Endothelial cell (in vitro differentiated cells): ENCODE results near the gene FGD2. TPM values are rescaled to one million over a fixed set of nuclear protein-coding genes. Genes with fewer than 3 reads are reported as not detected.
"Not testable (repeated sequence)": the region's sequence is repeated elsewhere in the genome, so short reads cannot be mapped to it uniquely, and the experiment has no call there.

Source experiments
- DNase-seq: peaks from one replicate; pipeline ENCODE4 v3.0.0; 2021; ENCODE audit warnings: low spot score
- H3K27ac Mint-ChIP-seq: one replicate; pipeline ENCODE4 v1.8.0; 2021; ENCODE audit warnings: mixed read lengths, inconsistent platforms; ENCODE audit not compliant: unreplicated experiment
- H3K27me3 Mint-ChIP-seq: one replicate; pipeline ENCODE4 v1.8.0; 2021; ENCODE audit warnings: mild to moderate bottlenecking, moderate library complexity, mixed read lengths, inconsistent platforms; ENCODE audit not compliant: unreplicated experiment
- H3K36me3 Mint-ChIP-seq: one replicate; pipeline ENCODE4 v1.8.0; 2021; ENCODE audit warnings: mild to moderate bottlenecking, low read depth, mixed read lengths, inconsistent platforms; ENCODE audit not compliant: unreplicated experiment
- H3K4me1 Mint-ChIP-seq: one replicate; pipeline ENCODE4 v1.8.0; 2021; ENCODE audit warnings: mild to moderate bottlenecking, mixed read lengths, inconsistent platforms; ENCODE audit not compliant: unreplicated experiment
- H3K4me3 Mint-ChIP-seq: one replicate; pipeline ENCODE4 v1.8.0; 2021; ENCODE audit warnings: mild to moderate bottlenecking, mixed read lengths, inconsistent platforms; ENCODE audit not compliant: unreplicated experiment
- H3K9me3 Mint-ChIP-seq: one replicate; pipeline ENCODE4 v1.8.0; 2021; ENCODE audit warnings: mixed read lengths, inconsistent platforms; ENCODE audit not compliant: unreplicated experiment
- total RNA-seq: library from RNA; stranded (reverse); fragmentation: NEBNext Ultra II Directional; extraction: Animal tissue kit (Norgen Biotek cat#: 25700); gene quantifications from one replicate; pipeline ENCODE4 v1.2.1, GENCODE V29; 2021; ENCODE audit not compliant: unreplicated experiment
- TF ChIP-seq, protein P1 (sequence below): fragments of 200-600 bp; sonication (generic); IDR thresholded peaks from one replicate; pipeline ENCODE4 v1.5.0; 2021; ENCODE audit warnings: antibody characterized with exemption; ENCODE audit not compliant: unreplicated experiment

Gene FGD2
- total RNA-seq, 1 donor from 2014 or later, result 0.10 TPM

DNA sequence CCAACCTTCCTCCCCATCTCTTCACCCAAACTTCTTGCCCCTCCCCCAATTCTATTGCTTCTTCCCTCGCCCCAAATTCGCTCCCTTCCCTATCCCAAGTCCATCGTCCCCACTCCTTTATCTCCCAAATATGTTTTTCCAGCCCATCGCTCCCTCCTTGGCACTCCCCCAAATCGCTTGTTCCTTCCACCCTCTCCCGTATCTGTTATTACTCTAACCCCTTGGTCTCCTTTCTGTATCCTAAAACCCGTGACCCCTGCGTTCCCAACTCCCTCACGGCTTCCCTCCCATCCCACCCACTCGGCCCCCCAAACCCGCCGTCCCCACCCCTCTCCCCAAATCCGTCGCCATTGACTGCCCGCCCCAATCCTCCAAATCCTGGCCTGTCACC is 20.0 kb upstream of the FGD2 start:
- H3K27me3 Mint-ChIP-seq, result peaks cover 14% of the 10 kb centered on the region
- TF ChIP-seq, protein P1, sequence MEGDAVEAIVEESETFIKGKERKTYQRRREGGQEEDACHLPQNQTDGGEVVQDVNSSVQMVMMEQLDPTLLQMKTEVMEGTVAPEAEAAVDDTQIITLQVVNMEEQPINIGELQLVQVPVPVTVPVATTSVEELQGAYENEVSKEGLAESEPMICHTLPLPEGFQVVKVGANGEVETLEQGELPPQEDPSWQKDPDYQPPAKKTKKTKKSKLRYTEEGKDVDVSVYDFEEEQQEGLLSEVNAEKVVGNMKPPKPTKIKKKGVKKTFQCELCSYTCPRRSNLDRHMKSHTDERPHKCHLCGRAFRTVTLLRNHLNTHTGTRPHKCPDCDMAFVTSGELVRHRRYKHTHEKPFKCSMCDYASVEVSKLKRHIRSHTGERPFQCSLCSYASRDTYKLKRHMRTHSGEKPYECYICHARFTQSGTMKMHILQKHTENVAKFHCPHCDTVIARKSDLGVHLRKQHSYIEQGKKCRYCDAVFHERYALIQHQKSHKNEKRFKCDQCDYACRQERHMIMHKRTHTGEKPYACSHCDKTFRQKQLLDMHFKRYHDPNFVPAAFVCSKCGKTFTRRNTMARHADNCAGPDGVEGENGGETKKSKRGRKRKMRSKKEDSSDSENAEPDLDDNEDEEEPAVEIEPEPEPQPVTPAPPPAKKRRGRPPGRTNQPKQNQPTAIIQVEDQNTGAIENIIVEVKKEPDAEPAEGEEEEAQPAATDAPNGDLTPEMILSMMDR, result no peak
- no peak for DNase-seq
- H3K4me3 Mint-ChIP-seq, result no peak overlapping the region
- no peak overlapping the region for H3K27ac Mint-ChIP-seq
- H3K36me3 Mint-ChIP-seq, result peaks cover 16% of the 10 kb centered on the region
- peaks cover 34% of the 10 kb centered on the region for H3K4me1 Mint-ChIP-seq
- no peaks in the 10 kb centered on the region for H3K9me3 Mint-ChIP-seq

DNA sequence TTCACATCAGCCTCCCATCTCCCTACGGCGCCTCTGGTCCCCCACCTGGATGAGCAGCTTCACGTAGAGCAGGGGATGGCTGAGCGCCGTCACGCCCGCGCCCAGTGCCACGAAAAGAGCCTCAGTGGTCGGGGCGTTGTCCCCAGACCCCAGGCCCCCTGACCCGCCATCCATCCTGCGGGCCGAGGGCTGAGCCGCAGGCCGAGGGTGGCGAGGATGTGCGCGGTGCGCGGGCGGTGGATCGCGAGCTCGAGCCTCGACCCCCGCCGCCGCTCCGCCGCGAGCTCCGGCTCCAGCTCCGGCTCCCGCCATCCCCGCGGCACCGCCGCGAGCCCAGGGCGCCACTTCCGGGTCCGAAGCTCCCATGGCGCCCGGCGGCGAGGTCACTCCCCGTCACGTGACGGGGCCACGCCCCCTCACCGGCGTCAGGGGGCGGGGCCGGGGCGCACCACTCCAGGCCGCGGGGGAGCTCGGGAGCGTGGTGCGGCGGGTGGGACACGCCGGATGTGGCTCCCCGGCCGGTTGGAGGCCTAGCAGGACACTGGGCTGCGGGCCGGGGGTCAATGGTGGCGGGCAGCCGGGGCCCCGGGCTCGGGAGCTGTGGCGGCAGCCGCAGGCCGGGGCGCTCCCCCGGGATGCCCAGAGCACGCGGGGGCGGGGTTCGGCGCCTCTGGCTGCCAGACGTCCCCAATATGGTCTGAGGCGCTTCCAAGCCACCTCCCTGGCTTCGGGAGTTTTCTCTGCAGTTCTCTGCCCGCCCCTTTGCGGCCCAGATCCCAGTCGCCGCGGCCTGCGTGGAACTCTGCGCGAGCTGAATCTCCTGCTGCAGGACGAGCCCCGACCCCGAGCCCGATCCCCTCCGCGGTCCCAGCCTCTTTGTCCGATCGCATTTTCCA is 19.4 kb upstream of the FGD2 start, which contains the start of gene MTCH1:
Gene MTCH1, minus strand, starts transcription at position 389 of the 896 bp plus-strand sequence. Its CDS starts 23 bp downstream, at position 366.
- peak; percentile 92 for DNase-seq
- TF ChIP-seq, protein P1, result no peak
- peak within 1 kb of the TSS; percentile 96 for H3K27ac Mint-ChIP-seq
- no peaks in the 10 kb centered on the region for H3K9me3 Mint-ChIP-seq
- peaks cover 31% of the 10 kb centered on the region for H3K4me1 Mint-ChIP-seq
- H3K4me3 Mint-ChIP-seq, result peak within 1 kb of the TSS; percentile 99
- peaks cover 14% of the 10 kb centered on the region for H3K27me3 Mint-ChIP-seq
- peaks cover 14% of the 10 kb centered on the region for H3K36me3 Mint-ChIP-seq

DNA sequence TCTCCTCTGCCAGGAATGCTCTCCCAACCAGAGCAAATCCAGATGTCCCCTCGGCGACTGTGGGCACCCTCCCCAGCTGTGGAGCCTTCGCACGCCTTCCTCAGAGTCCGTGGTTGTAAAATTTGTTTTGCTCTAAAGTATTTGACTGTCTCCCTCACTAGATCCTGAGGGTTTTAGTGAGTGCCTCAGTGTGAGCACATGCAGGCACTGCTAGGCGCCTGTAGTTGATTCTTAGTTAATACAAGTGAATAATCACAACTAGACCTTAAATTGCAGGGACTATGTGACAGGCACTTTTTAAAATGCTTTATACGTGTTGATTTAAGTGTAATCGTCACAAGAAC is 18.8 kb upstream of the FGD2 start:
- H3K9me3 Mint-ChIP-seq, result no peaks in the 10 kb centered on the region
- H3K36me3 Mint-ChIP-seq, result peaks cover 12% of the 10 kb centered on the region
- peaks cover 27% of the 10 kb centered on the region for H3K4me1 Mint-ChIP-seq
- no peak for DNase-seq
- peak overlapping the region; percentile 99 for H3K4me3 Mint-ChIP-seq
- H3K27ac Mint-ChIP-seq, result peak overlapping the region; percentile 96
- TF ChIP-seq, protein P1, result no peak
- peaks cover 13% of the 10 kb centered on the region for H3K27me3 Mint-ChIP-seq

DNA sequence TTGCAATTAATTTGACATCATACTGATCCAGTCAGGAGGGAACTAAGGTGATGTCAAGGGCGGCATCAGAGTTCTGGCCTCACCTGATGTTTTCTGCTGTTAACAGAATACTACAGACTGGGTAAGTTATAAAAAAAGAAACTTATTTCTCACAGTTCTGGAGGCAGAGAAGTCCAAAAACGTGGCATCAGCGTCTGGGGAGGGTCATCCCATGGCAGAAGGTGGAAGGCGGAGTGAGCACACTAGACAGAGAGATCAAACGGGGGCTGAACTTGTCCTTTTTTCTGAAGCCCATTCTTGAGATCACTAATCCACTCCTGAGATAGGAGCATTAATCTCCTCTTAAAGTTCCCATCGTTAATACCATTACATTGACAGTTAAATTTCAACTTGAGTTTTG is 16.2 kb upstream of the FGD2 start:
- no peak overlapping the region for H3K4me3 Mint-ChIP-seq
- no peak for DNase-seq
- H3K4me1 Mint-ChIP-seq, result peaks cover 22% of the 10 kb centered on the region
- H3K9me3 Mint-ChIP-seq, result no peaks in the 10 kb centered on the region
- H3K27ac Mint-ChIP-seq, result no peak overlapping the region
- TF ChIP-seq, protein P1, result no peak
- H3K27me3 Mint-ChIP-seq, result peaks cover 9% of the 10 kb centered on the region
- peaks cover 7% of the 10 kb centered on the region for H3K36me3 Mint-ChIP-seq

DNA sequence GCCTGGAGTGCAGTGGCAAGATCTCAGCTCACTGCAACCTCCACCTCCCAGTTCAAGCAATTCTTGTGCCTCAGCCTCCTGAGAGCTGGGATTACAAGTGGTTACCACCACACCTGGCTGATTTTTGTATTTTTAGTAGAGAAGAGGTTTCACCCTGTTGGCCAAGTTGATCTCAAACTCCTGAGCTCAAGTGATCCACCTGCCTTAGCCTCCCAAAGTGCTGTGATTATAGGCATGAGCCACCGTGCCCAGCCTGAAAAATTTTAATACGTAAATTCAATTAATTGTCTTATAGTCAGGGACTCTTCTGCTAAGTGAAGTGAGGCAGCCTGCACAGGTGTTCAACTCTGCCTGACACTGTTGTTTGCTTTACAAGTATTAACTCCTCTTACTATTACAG is 15.1 kb upstream of the FGD2 start:
- not testable (repeated sequence) for H3K36me3 Mint-ChIP-seq, H3K27ac Mint-ChIP-seq, H3K9me3 Mint-ChIP-seq, H3K27me3 Mint-ChIP-seq, DNase-seq, H3K4me3 Mint-ChIP-seq
- peaks cover 22% of the 10 kb centered on the region for H3K4me1 Mint-ChIP-seq
